ENCODE data around the gene TSC22D4.

Gene TSC22D4

DNA sequence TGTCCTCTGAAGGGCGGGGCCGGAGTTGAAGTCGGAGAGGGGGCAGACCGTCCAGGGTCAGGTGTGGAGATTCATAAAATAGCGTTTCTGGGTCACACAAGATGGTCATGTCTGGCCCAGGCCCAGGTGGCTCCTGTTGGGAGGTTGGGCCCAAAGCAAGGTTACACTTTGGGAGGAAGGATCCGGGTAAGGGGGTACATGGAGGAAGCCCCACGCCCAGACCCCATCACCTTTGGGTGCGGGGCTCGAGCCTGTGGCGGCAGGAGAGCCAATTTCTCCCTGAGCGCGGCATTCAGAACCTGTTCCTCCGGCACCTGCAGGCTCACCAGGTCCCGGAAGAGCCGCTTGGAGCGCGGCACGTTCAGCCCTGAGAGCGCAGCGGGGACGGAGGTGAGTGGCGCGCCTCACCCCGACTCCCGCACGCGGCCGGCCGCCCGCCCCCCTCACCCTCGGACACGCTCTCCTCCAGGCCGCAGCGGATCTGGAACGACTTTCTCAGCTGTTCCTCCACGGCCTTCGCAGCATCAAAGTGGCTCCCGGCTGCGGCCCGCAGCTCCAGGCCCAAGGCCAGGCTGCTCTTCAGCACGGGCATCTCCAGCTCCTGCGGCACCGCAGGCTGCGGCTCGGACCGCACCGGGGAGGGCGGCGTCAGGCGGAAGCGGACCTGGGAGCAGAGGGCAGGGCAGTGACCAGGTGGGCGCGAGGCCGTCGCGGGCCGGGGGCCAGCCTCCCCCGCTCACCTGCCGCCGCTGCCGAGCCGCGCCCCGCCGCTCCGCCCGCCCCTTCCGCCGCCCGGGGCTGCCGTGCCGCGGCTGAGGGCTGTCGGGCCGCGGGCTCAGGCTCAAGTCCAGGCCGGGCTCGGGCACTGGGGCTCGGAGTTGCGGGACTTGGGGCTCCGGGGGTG is 43.4 kb downstream of the TSC22D4 start (continued):
- TF ChIP-seq, protein P1, sequence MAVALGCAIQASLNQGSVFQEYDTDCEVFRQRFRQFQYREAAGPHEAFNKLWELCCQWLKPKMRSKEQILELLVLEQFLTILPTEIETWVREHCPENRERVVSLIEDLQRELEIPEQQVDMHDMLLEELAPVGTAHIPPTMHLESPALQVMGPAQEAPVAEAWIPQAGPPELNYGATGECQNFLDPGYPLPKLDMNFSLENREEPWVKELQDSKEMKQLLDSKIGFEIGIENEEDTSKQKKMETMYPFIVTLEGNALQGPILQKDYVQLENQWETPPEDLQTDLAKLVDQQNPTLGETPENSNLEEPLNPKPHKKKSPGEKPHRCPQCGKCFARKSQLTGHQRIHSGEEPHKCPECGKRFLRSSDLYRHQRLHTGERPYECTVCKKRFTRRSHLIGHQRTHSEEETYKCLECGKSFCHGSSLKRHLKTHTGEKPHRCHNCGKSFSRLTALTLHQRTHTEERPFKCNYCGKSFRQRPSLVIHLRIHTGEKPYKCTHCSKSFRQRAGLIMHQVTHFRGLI (tag by site-specific recombination; IDR thresholded peaks at IDR 0.05) = no peak
- TF ChIP-seq ZNF530 (tag by site-specific recombination; IDR thresholded peaks at IDR 0.05; ENCODE audit: low read depth) = no peak
- TF ChIP-seq ZNF23 (tag by site-specific recombination; IDR thresholded peaks at IDR 0.05; ENCODE audit: borderline replicate concordance) = no peak
- no peak for TF ChIP-seq KLF1 (tag by site-specific recombination; IDR thresholded peaks at IDR 0.05)
- TF ChIP-seq ZNF548 (tag by site-specific recombination; IDR thresholded peaks at IDR 0.05) = no peak
- TF ChIP-seq ZNF433 (tag by site-specific recombination; IDR thresholded peaks at IDR 0.05; ENCODE audit: low read depth) = no peak
- peak; percentile 90; the same call in 1 of the 2 replicates for TF ChIP-seq ZFP37 (tag by site-specific recombination; IDR thresholded peaks at IDR 0.05)
- peak; percentile 37 for TF ChIP-seq ZXDB (tag by site-specific recombination; IDR thresholded peaks at IDR 0.05)
- no peak for TF ChIP-seq ZNF624 (tag by site-specific recombination; IDR thresholded peaks at IDR 0.05)
- no peak for TF ChIP-seq ZNF311 (tag by site-specific recombination; IDR thresholded peaks at IDR 0.05; ENCODE audit: borderline replicate concordance)
- TF ChIP-seq ZNF221 (tag by site-specific recombination; IDR thresholded peaks at IDR 0.05; ENCODE audit: borderline replicate concordance) = no peak
- TF ChIP-seq ZNF707 (tag by site-specific recombination; IDR thresholded peaks at IDR 0.05) = no peak
- no peak for TF ChIP-seq ZNF677 (tag by site-specific recombination; IDR thresholded peaks at IDR 0.05)
- no peak for TF ChIP-seq ZNF670 (tag by site-specific recombination; IDR thresholded peaks at IDR 0.05; ENCODE audit: low read depth)
- 0 out of 2 replicates have a peak, but pooled peaks have one; percentile 12 for TF ChIP-seq ZNF10 (tag by site-specific recombination; IDR thresholded peaks at IDR 0.05)
- no peak for TF ChIP-seq REPIN1 (tag by site-specific recombination; IDR thresholded peaks at IDR 0.05; ENCODE audit: low read depth)
- no peak for TF ChIP-seq ZNF169 (tag by site-specific recombination; IDR thresholded peaks at IDR 0.05)
- TF ChIP-seq, protein P2, sequence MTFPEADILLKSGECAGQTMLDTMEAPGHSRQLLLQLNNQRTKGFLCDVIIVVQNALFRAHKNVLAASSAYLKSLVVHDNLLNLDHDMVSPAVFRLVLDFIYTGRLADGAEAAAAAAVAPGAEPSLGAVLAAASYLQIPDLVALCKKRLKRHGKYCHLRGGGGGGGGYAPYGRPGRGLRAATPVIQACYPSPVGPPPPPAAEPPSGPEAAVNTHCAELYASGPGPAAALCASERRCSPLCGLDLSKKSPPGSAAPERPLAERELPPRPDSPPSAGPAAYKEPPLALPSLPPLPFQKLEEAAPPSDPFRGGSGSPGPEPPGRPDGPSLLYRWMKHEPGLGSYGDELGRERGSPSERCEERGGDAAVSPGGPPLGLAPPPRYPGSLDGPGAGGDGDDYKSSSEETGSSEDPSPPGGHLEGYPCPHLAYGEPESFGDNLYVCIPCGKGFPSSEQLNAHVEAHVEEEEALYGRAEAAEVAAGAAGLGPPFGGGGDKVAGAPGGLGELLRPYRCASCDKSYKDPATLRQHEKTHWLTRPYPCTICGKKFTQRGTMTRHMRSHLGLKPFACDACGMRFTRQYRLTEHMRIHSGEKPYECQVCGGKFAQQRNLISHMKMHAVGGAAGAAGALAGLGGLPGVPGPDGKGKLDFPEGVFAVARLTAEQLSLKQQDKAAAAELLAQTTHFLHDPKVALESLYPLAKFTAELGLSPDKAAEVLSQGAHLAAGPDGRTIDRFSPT (tag by site-specific recombination; IDR thresholded peaks at IDR 0.05) = no peak
- no peak for TF ChIP-seq ZNF621 (tag by site-specific recombination; IDR thresholded peaks at IDR 0.05)
- no peak for TF ChIP-seq ZNF121 (tag by site-specific recombination; IDR thresholded peaks at IDR 0.05)
- 0 out of 2 replicates have a peak, but pooled peaks have one; percentile 51 for TF ChIP-seq ZNF24 (tag by site-specific recombination; IDR thresholded peaks at IDR 0.05)
- TF ChIP-seq BCL11B (tag by site-specific recombination; IDR thresholded peaks at IDR 0.05; ENCODE audit: low read depth) = no peak
- no peak for TF ChIP-seq ZNF138 (tag by site-specific recombination; IDR thresholded peaks at IDR 0.05; ENCODE audit: borderline replicate concordance)
- no peak for TF ChIP-seq ZNF146 (tag by site-specific recombination; IDR thresholded peaks at IDR 0.05)
- TF ChIP-seq ZNF19 (tag by site-specific recombination; IDR thresholded peaks at IDR 0.05; ENCODE audit: low read depth) = no peak
- TF ChIP-seq GLIS2 (tag by site-specific recombination; IDR thresholded peaks at IDR 0.05) = peak; percentile 48; the same call in 1 of the 2 replicates
- 0 out of 2 replicates have a peak, but pooled peaks have one; percentile 11 for TF ChIP-seq ZBTB8A (tag by site-specific recombination; IDR thresholded peaks at IDR 0.05)
- no peak for TF ChIP-seq ZNF404 (tag by site-specific recombination; IDR thresholded peaks at IDR 0.05)
- TF ChIP-seq KLF9 (tag by site-specific recombination; IDR thresholded peaks at IDR 0.05; ENCODE audit: low read depth) = peak; percentile 34
- TF ChIP-seq ZNF184 (tag by site-specific recombination; IDR thresholded peaks at IDR 0.05) = no peak
- TF ChIP-seq GLI4 (tag by site-specific recombination; IDR thresholded peaks at IDR 0.05) = peak; percentile 92
- TF ChIP-seq SP7 (tag by site-specific recombination; IDR thresholded peaks at IDR 0.05) = peak; percentile 16; the same call in 1 of the 2 replicates
- TF ChIP-seq FEZF1 (tag by site-specific recombination; IDR thresholded peaks at IDR 0.05) = no peak
- no peak for TF ChIP-seq ZNF571 (tag by site-specific recombination; IDR thresholded peaks at IDR 0.05)
- TF ChIP-seq, protein P3, sequence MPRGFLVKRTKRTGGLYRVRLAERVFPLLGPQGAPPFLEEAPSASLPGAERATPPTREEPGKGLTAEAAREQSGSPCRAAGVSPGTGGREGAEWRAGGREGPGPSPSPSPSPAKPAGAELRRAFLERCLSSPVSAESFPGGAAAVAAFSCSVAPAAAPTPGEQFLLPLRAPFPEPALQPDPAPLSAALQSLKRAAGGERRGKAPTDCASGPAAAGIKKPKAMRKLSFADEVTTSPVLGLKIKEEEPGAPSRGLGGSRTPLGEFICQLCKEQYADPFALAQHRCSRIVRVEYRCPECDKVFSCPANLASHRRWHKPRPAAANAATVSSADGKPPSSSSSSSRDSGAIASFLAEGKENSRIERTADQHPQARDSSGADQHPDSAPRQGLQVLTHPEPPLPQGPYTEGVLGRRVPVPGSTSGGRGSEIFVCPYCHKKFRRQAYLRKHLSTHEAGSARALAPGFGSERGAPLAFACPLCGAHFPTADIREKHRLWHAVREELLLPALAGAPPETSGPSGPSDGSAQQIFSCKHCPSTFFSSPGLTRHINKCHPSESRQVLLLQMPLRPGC (tag by site-specific recombination; IDR thresholded peaks at IDR 0.05) = peak; percentile 16; the same call in 1 of the 2 replicates
- TF ChIP-seq, protein P4, sequence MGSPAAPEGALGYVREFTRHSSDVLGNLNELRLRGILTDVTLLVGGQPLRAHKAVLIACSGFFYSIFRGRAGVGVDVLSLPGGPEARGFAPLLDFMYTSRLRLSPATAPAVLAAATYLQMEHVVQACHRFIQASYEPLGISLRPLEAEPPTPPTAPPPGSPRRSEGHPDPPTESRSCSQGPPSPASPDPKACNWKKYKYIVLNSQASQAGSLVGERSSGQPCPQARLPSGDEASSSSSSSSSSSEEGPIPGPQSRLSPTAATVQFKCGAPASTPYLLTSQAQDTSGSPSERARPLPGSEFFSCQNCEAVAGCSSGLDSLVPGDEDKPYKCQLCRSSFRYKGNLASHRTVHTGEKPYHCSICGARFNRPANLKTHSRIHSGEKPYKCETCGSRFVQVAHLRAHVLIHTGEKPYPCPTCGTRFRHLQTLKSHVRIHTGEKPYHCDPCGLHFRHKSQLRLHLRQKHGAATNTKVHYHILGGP (tag by site-specific recombination; IDR thresholded peaks at IDR 0.05) = no peak
